Body of pancreas (tissue), 4 donors: ENCODE results near the gene RUNX2.

ENCODE experiments used
- POLR2A ChIP-seq, 3 donors: fragments of 450-650 bp; IDR thresholded peaks; one replicate each; pipeline ENCODE4 v1.6.1; 2016; ENCODE audit warnings: antibody characterized with exemption in 3 of 3, mild to moderate bottlenecking in 2 of 3
- TF ChIP-seq, protein P1 (sequence below), 7 experiments: fragments of 450-650 bp in 4 of 7; fragments of 200-600 bp in 3 of 7; sonication (generic) in 3 of 7; IDR thresholded peaks; one replicate each; pipeline ENCODE4 v1.5.1; 2016 to 2019; ENCODE audit warnings: antibody characterized with exemption in 7 of 7

DNA sequence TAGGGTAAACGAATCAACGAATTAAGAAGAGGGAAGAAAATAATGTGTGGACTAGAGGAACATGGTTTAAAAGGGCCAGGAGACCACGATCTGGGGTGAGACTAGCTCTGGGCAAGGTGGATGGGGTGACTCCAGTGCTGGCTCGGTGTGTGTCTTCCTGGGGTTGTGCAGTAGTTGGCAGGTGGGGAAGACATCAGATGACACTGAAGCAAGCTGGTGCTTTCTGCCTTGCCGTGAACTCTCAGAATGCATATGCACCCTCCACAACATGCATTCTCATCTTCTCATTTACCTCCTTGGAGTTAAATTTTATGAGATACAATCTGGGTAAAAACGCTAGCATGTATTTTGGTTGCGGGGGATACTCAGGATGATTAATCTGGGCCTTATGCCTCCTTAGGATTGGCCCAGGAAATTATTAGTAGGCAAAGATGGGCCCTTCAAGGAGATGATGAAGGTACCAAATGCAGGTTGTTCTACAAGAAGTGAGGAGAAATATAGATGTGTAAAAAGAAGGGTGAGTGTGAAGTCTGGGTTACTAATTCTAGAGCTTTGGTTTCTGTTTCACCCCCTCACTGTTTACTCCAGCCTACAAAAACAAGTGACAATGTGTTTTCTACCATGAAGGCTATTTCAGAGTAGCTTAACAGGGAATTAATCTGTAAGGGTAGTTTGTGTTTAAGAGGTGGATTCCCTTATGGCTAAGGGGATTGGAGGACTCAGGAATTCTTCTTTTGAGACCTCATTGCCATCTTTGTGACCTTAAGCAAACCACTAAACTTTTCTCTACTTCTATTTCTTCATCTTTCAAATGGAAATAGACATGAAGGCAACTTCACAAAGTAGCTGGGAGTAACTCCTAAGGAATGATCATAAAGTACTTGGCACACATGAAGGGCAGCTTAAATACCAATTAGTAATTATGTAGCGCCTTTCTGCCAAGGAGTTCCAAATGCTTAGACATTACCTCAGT lies 120.6 kb downstream of the RUNX2 start:
- TF ChIP-seq, protein P1, sequence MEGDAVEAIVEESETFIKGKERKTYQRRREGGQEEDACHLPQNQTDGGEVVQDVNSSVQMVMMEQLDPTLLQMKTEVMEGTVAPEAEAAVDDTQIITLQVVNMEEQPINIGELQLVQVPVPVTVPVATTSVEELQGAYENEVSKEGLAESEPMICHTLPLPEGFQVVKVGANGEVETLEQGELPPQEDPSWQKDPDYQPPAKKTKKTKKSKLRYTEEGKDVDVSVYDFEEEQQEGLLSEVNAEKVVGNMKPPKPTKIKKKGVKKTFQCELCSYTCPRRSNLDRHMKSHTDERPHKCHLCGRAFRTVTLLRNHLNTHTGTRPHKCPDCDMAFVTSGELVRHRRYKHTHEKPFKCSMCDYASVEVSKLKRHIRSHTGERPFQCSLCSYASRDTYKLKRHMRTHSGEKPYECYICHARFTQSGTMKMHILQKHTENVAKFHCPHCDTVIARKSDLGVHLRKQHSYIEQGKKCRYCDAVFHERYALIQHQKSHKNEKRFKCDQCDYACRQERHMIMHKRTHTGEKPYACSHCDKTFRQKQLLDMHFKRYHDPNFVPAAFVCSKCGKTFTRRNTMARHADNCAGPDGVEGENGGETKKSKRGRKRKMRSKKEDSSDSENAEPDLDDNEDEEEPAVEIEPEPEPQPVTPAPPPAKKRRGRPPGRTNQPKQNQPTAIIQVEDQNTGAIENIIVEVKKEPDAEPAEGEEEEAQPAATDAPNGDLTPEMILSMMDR (IDR thresholded peaks at IDR 0.05): no peak
- no peak for TF ChIP-seq POLR2A (IDR thresholded peaks at IDR 0.05)
